GM18520 (cell line): ENCODE measurements around the gene UXS1.

ENCODE experiments used
- ATAC-seq: cut with Tn5 transposase; IDR thresholded peaks from one replicate; pipeline ENCODE4 v1.9.1; 2021; ENCODE audit not compliant: unreplicated experiment

UXS1 gene

GRCh38 chr2:106189764-106190468 lies 4.2 kb downstream of the UXS1 start:
- no peak for ATAC-seq

GRCh38 chr2:106189325-106189724 lies 4.8 kb downstream of the UXS1 start:
- no peak for ATAC-seq

- no peak for ATAC-seq
Observed at GRCh38 chr2:106187273-106187891, 6.7 kb downstream of the UXS1 start.

- ATAC-seq: no peak
Observed at GRCh38 chr2:106185475-106186184, 8.5 kb downstream of the UXS1 start.

GRCh38 chr2:106184857-106185256 lies 9.2 kb downstream of the UXS1 start:
- ATAC-seq: no peak

- ATAC-seq: no peak
Observed at GRCh38 chr2:106184394-106184793, 9.7 kb downstream of the UXS1 start.

- no peak for ATAC-seq
Observed at GRCh38 chr2:106183101-106183696, 10.9 kb downstream of the UXS1 start.

- ATAC-seq: no peak
Observed at GRCh38 chr2:106181064-106181463, 13.0 kb downstream of the UXS1 start.

- ATAC-seq: no peak
Observed at GRCh38 chr2:106180602-106181001, 13.5 kb downstream of the UXS1 start.

- no peak for ATAC-seq
Observed at GRCh38 chr2:106178716-106179115, 15.4 kb downstream of the UXS1 start.

- ATAC-seq: no peak
Observed at GRCh38 chr2:106177581-106177980, 16.5 kb downstream of the UXS1 start.

- no peak for ATAC-seq
Observed at GRCh38 chr2:106176446-106177099, 17.5 kb downstream of the UXS1 start.

- ATAC-seq: no peak
Observed at GRCh38 chr2:106175086-106175850, 18.8 kb downstream of the UXS1 start.

GRCh38 chr2:106174056-106174455 lies 20.0 kb downstream of the UXS1 start:
- ATAC-seq: no peak

GRCh38 chr2:106172649-106173048 lies 21.5 kb downstream of the UXS1 start:
- ATAC-seq: no peak

- no peak for ATAC-seq
Observed at GRCh38 chr2:106168657-106169056, 25.4 kb downstream of the UXS1 start.

- ATAC-seq: no peak
Observed at GRCh38 chr2:106167067-106167466, 27.0 kb downstream of the UXS1 start.

- ATAC-seq: no peak
Observed at GRCh38 chr2:106165561-106165960, 28.5 kb downstream of the UXS1 start.

GRCh38 chr2:106165029-106165428 lies 29.1 kb downstream of the UXS1 start:
- ATAC-seq: no peak

GRCh38 chr2:106163948-106164545 lies 30.1 kb downstream of the UXS1 start:
- no peak for ATAC-seq
